ENCODE results near the gene SLC15A1.

The SLC15A1 gene

GRCh38 chr13:98751861-98752466 is 508 bp downstream of the SLC15A1 start:
- no peak for DNase-seq (ENCODE audit: low spot score)

DNA sequence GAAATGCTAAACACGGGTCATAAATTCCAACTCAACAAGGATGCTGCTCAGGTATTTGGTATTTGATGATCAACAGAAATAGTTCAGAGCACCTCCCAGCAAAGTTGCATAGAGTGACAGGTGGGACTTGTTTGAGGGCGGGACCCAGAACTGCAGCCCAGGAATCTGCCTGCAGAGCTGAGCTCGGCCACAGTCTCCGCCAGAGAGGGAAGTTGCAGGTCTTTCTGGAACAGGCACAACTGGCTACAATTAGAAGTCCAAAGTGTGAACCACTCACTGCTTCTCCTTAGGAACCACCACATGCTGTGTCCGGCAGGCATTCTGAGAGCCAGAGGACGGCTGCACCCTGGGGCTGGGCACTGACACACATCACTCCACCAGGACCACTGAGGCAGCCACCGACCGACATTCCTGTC is 1.1 kb downstream of the SLC15A1 start:
- DNase-seq (ENCODE audit: low spot score) = no peak

- DNase-seq (ENCODE audit: low spot score) = no peak
Measured at GRCh38 chr13:98749501-98749900, 3.0 kb downstream of the SLC15A1 start.

DNA sequence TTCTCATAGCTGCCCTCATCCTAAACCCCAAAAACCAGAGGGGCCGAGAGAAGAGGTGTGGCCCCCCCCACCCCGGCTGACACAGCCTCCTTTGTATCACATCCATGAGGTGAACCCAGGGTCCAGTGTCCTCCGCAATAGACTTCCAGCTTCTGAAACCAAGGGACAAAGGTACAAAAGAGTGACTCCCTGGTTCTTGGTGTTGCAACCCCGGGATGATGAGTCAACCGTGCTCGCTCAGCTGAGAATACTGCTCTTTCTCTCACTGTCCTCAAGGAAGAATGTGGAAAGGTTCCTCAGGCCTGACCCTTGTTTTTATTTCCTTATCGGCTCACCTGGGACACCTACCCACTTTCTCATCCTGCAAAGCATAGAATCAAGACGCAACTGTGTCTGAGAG is 5.5 kb downstream of the SLC15A1 start:
- no peak for DNase-seq (ENCODE audit: low spot score)

DNA sequence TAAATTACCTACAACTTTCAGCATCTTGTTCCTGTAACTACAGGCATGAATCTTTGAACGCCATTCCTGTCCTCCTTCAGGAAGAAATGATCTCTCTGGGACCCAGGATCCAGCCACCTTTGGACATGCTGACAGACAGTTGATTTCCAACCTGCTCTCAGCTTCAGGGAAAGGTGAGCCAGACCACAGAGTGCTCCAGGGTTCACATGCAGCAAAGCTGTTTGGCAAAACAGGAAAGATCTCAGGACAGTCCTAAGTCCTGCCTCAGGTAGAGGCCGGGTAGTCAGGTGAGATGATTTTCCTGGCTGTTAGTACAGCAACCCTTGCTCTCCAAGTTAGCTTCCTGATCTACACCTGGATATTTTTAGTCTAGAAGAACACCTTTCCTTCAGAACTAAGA is 9.1 kb downstream of the SLC15A1 start:
- DNase-seq (ENCODE audit: low spot score) = no peak

DNA sequence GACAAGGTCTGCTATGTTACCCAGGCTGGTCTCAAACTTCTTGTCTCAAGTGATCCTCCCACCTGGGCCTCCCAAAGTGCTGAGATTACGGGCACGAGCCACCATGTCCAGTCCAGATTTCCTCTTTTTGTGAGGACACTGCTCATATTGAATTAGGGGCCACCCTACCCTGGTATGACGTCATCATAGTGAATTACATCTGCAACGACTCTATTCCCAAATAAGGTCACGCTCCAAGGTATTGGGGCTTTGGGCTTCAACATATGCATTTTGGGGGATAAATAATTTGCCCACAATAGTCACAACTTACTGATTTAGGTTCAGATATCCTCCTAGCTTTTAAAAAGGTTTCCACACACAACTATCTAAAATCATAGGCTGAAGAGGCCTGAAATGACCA is 9.5 kb downstream of the SLC15A1 start:
- no peak for DNase-seq (ENCODE audit: low spot score)

- no peak for DNase-seq (ENCODE audit: low spot score)
Measured at GRCh38 chr13:98741741-98742435, 10.6 kb downstream of the SLC15A1 start.

GRCh38 chr13:98740131-98740530 is 12.3 kb downstream of the SLC15A1 start:
- no peak for DNase-seq (ENCODE audit: low spot score)

- no peak for DNase-seq (ENCODE audit: low spot score)
Measured at GRCh38 chr13:98738993-98739392, 13.5 kb downstream of the SLC15A1 start.

DNA sequence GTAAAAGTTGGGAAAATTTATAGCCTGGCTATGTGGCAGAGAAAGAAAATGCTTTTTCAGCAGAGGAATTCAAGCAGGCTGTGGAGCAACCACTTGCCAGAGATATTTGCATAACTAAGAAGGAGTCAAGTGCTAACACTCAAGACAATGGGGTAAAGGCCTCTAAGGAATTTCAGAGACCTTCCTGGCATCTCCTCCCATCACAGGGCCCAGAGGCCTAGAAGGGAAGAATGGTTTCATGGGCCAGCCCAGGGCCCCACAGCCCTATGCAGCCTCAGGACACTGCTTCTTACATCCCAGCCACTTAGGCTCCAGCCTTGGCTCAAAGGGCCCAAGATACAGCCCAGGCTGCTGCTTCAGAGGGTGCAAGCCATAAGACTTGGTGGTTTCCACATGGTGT is 14.3 kb downstream of the SLC15A1 start:
- no peak for DNase-seq (ENCODE audit: low spot score)

- DNase-seq (ENCODE audit: low spot score) = no peak
Measured at GRCh38 chr13:98731925-98732324, 20.5 kb downstream of the SLC15A1 start.

DNA sequence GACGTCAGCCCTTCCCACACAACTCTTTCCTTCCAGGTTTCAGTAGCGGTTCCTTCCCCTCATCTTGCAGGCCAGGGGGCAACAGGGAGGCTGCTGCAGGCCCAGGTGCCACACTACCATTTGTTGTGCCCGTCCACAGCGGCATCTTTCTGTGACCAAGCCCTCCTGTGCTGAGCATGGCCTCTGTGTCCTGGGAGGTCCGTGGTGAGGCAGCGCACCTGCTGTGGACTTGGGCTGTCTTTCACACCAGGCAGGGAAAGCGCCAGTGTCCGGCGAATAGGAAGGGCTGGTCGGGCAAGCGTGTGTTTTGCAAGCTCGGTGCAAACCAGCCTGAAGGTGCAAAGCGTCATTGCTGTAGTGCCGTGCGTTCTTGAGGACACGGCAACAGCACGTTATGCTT is 21.4 kb downstream of the SLC15A1 start:
- DNase-seq (ENCODE audit: low spot score) = no peak

DNA sequence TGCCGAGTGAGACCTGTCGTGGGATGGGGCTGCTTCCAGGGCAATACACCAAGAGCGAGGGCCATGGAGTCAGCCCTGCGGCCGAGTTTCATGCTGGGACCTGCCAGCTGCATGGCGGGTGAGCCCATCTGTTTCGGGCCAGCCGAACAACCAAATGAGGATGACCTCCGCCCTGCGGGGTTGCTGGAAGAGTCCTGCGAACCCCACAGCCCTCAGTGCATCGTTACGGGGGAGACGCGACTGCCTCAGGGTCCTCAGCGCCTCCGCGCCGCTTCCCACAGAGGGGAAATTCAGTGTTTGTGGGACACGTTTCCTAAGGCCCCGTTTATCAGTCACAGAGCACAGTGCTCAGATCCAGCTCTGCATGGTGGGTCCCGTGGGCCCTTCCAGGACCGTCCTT is 22.0 kb downstream of the SLC15A1 start:
- no peak for DNase-seq (ENCODE audit: low spot score)

DNA sequence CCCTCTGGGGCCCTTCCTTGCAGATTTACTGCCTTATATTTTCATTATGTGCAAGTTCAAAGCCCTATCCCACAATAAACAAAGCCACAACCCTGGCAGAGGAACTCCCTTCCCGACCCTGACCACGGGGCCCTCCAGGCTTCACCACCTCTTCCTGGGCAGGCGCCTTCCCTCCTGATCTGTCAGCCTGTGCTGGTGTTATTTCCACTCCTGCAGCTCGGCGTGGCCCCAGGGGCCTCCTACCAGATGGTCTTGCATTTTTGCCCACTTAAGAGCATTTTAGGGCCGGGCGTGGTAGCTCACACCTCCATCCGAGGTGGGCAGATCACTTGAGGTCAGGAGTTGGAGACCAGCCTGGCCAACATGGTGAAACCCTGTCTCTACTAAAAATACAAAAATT is 22.8 kb downstream of the SLC15A1 start:
- DNase-seq (ENCODE audit: low spot score) = no peak

- no peak for DNase-seq (ENCODE audit: low spot score)
Measured at GRCh38 chr13:98722958-98723357, 29.5 kb downstream of the SLC15A1 start.

GRCh38 chr13:98721825-98722510 is 30.5 kb downstream of the SLC15A1 start:
- DNase-seq (ENCODE audit: low spot score) = no peak

DNA sequence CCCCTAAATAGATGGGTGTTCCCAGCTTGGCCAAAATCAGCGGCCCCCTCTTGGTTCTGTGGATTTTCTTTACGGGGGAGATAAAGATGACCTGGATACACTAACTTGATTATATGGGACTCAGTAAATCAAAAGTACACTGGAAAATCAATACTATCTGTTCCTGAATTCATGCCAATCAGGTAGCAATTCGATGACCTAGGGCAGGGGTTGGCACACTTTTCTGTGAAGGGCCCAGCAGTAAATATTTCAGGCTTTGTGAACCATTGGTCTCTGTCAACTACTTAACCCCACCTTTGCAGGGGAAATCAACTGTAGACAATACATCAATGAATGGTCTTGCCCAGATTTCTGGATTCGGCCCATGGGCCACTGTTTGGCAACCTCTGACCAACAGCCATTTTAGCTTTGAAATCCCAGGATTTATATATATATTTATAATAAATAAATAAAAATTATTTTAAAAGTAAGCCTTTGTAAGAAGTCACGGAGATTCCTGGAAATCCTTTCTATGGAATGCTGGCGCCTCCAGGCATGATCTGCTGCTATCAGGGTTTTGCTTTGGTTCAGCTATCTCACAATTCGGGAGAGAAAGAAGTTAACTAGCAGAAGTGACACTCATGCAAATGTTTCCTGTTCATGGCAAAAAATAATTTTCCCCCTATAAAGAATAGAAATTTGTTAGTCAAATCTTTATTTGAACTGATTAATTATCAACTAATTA is 32.8 kb downstream of the SLC15A1 start:
- DNase-seq (ENCODE audit: low spot score) = no peak

- DNase-seq (ENCODE audit: low spot score) = no peak
Measured at GRCh38 chr13:98717891-98718290, 34.6 kb downstream of the SLC15A1 start.

- DNase-seq (ENCODE audit: low spot score) = no peak
Measured at GRCh38 chr13:98717256-98717655, 35.2 kb downstream of the SLC15A1 start.

DNA sequence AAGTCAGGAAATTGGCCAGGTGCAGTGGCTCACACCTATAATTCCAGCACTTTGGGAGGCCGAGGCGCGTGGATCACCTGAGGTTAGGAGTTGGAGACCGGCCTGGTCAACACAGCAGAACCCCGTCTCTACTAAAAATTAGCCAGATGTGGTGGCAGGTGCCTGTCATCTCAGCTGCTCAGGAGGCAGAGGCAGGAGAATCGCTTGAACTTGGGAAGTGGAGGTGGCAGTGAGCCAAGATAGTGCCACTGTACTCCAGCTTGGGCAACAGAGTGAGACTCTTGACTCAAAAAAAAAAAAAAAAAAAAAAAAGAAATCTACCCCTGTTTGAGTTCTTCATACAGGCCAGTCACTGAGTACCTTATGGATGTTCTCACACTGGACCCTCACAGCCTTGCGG is 42.0 kb downstream of the SLC15A1 start:
- DNase-seq (ENCODE audit: low spot score) = no peak

GRCh38 chr13:98707281-98707999 is 45.0 kb downstream of the SLC15A1 start:
- no peak for DNase-seq (ENCODE audit: low spot score)

- DNase-seq (ENCODE audit: low spot score) = no peak
Measured at GRCh38 chr13:98706446-98707110, 45.9 kb downstream of the SLC15A1 start.
